A172 (cell line): ENCODE results near the gene FDPS. TPM values are rescaled to one million over a fixed set of nuclear protein-coding genes. Genes with fewer than 3 reads are reported as not detected.
"Not testable (repeated sequence)": the region's sequence is repeated elsewhere in the genome, so short reads cannot be mapped to it uniquely, and the experiment has no call there.

ENCODE experiments used
- DNase-seq: peaks from one replicate; pipeline ENCODE4 v3.0.0-alpha.2; 2015; ENCODE audit warnings: low spot score
- total RNA-seq: library from RNA; depleted of rRNA; stranded (reverse); fragments of >200 nt; shearing (Covaris generic); gene quantifications from 2 replicates; pipeline ENCODE4 v1.2.3, GENCODE V29; 2014

FDPS gene
- total RNA-seq, 1 experiment from 2014 or later: 304 TPM

- no peak for DNase-seq
Observed at GRCh38 chr1:155285631-155286044, 23.0 kb upstream of the FDPS start.

GRCh38 chr1:155286544-155286943 lies 22.1 kb upstream of the FDPS start:
- DNase-seq: no peak

- no peak for DNase-seq
Observed at GRCh38 chr1:155287987-155288543, 20.6 kb upstream of the FDPS start.

GRCh38 chr1:155291006-155291405 lies 17.7 kb upstream of the FDPS start:
- not testable (repeated sequence) for DNase-seq

GRCh38 chr1:155293086-155293749 lies 15.4 kb upstream of the FDPS start:
- DNase-seq: no peak

GRCh38 chr1:155294520-155295182 lies 14.0 kb upstream of the FDPS start:
- no peak for DNase-seq

- DNase-seq: no peak
Observed at GRCh38 chr1:155295183-155295941, 13.3 kb upstream of the FDPS start.

GRCh38 chr1:155295942-155296267 lies 12.8 kb upstream of the FDPS start:
- DNase-seq: no peak

GRCh38 chr1:155296661-155297060 lies 12.0 kb upstream of the FDPS start:
- DNase-seq: no peak

GRCh38 chr1:155297384-155297783 lies 11.3 kb upstream of the FDPS start:
- no peak for DNase-seq

GRCh38 chr1:155300024-155300423 lies 8.6 kb upstream of the FDPS start:
- DNase-seq: no peak

GRCh38 chr1:155300553-155301329 lies 7.9 kb upstream of the FDPS start:
- no peak for DNase-seq

- DNase-seq: no peak
Observed at GRCh38 chr1:155301342-155301841, 7.3 kb upstream of the FDPS start, which contains the start of gene PKLR. Gene PKLR, minus strand, starts transcription at chr1:155301438. Its CDS starts 43 bp downstream, at chr1:155301395.

- DNase-seq: no peak
Observed at GRCh38 chr1:155304558-155305063, 4.1 kb upstream of the FDPS start.

- DNase-seq: peak; percentile 62
Observed at GRCh38 chr1:155305881-155306391, 2.7 kb upstream of the FDPS start.

- DNase-seq: peak; percentile 55
Observed at GRCh38 chr1:155307247-155307740, 1.4 kb upstream of the FDPS start.

- DNase-seq: peak; percentile 40
Observed at GRCh38 chr1:155309423-155310021, 856 bp downstream of the FDPS start.

GRCh38 chr1:155313261-155313660 lies 4.6 kb downstream of the FDPS start:
- DNase-seq: no peak

- no peak for DNase-seq
Observed at GRCh38 chr1:155316922-155317321, 8.3 kb downstream of the FDPS start.

- no peak for DNase-seq
Observed at GRCh38 chr1:155318082-155318481, 9.4 kb downstream of the FDPS start.
